ENCODE data around the gene RAD18. TPM values are rescaled to one million over a fixed set of nuclear protein-coding genes. Genes with fewer than 3 reads are reported as not detected.

RAD18 gene
- total and polyA plus RNA-seq, 12 donors: 2.0 to 11.4 (median 8.5) TPM

- no peaks in the 10 kb centered on the region for H3K27me3 ChIP-seq
- no peaks in the 10 kb centered on the region for H3K36me3 ChIP-seq (replicated peaks in 1 of 2)
- TF ChIP-seq POLR2A (IDR thresholded peaks at IDR 0.05): no peak
- TF ChIP-seq, protein P1, sequence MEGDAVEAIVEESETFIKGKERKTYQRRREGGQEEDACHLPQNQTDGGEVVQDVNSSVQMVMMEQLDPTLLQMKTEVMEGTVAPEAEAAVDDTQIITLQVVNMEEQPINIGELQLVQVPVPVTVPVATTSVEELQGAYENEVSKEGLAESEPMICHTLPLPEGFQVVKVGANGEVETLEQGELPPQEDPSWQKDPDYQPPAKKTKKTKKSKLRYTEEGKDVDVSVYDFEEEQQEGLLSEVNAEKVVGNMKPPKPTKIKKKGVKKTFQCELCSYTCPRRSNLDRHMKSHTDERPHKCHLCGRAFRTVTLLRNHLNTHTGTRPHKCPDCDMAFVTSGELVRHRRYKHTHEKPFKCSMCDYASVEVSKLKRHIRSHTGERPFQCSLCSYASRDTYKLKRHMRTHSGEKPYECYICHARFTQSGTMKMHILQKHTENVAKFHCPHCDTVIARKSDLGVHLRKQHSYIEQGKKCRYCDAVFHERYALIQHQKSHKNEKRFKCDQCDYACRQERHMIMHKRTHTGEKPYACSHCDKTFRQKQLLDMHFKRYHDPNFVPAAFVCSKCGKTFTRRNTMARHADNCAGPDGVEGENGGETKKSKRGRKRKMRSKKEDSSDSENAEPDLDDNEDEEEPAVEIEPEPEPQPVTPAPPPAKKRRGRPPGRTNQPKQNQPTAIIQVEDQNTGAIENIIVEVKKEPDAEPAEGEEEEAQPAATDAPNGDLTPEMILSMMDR (IDR thresholded peaks at IDR 0.05): no peak
- no peak for DNase-seq
- no peak overlapping the region for H3K4me3 ChIP-seq
- 75 to 89% (median 83%) methylated on average over 5 of the region's 5 CpGs for WGBS, 4 donors
- no peaks in the 10 kb centered on the region for H3K9me3 ChIP-seq (replicated peaks in 1 of 3)
- intact Hi-C loops (cut with DNase I): no loop called here
- H3K4me1 ChIP-seq (replicated peaks in 1 of 2): no peaks in the 10 kb centered on the region
- no peak overlapping the region for H3K27ac ChIP-seq
Observed at GRCh38 chr3:8840556-8840955, 122.7 kb downstream of the RAD18 start.

- no peak for DNase-seq
- Histone ChIP-seq H3K4me1 (replicated peaks in 1 of 2) (no peaks in the 10 kb centered on the region), H3K4me3 (no peak overlapping the region), H3K27me3 (no peaks in the 10 kb centered on the region), H3K36me3 (replicated peaks in 1 of 2) (no peaks in the 10 kb centered on the region), H3K27ac (no peak overlapping the region), H3K9me3 (replicated peaks in 1 of 3) (no peaks in the 10 kb centered on the region)
- intact Hi-C loops (cut with DNase I): no loop called here
- 77 to 91% (median 87%) methylated on average over 8 to 9 of the region's 9 CpGs for WGBS, 4 donors
- TF ChIP-seq POLR2A (IDR thresholded peaks at IDR 0.05): no peak
- TF ChIP-seq, protein P1 (IDR thresholded peaks at IDR 0.05): no peak
Observed at GRCh38 chr3:8839607-8840325, 123.5 kb downstream of the RAD18 start.

DNA sequence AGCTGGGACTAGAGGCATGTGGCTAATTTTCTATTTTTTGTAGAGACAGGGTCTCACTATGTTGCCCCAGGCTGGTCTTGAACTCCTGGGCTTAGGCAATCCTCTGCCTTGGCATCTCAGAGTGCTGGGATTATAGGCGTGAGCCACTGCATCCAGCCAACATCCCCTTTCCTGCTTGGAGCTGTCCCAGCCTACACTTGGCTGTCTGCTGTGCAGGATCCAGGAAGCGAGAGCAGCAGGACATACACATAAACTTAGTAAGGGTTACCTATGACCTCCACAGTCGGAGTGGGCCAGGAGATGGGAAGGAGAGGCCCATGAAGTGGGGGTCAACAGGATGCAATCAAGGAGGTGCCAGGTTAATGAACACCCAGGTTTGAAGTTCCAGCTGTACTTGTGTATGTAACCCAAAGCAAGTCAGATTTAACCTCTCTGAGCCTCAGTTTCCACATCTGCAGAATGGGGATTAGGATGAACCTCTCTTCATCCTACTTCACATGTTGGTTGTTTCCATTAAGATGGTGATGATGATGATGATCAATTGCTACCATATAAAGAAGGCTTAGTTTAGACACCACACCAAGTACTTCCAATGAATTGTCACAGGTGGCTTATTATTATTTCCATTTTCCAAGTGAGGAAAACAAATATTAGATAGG lies 124.4 kb downstream of the RAD18 start:
- H3K27ac ChIP-seq: no peak overlapping the region
- H3K27me3 ChIP-seq: no peaks in the 10 kb centered on the region
- no peaks in the 10 kb centered on the region for H3K4me1 ChIP-seq (replicated peaks in 1 of 2)
- TF ChIP-seq, protein P1 (IDR thresholded peaks at IDR 0.05): no peak
- TF ChIP-seq POLR2A (IDR thresholded peaks at IDR 0.05): no peak
- no peak overlapping the region for H3K4me3 ChIP-seq
- no peaks in the 10 kb centered on the region for H3K9me3 ChIP-seq (replicated peaks in 1 of 3)
- intact Hi-C loops (cut with DNase I): no loop called here
- no peaks in the 10 kb centered on the region for H3K36me3 ChIP-seq (replicated peaks in 1 of 2)
- WGBS, 4 donors: 87 to 98% (median 88%) methylated on average over 3 of the region's 3 CpGs
- no peak for DNase-seq

- 75 to 84% (median 82%) methylated on average over 4 of the region's 4 CpGs for WGBS, 4 donors
Observed at GRCh38 chr3:8838234-8838633, 125.0 kb downstream of the RAD18 start.

More at GRCh38 chr3:8838234-8838633, 125.0 kb downstream of the RAD18 start:
- intact Hi-C loops (cut with DNase I): no loop called here
- no peaks in the 10 kb centered on the region for H3K4me1 ChIP-seq (replicated peaks in 1 of 2)
- no peak overlapping the region for H3K4me3 ChIP-seq
- TF ChIP-seq, protein P1 (IDR thresholded peaks at IDR 0.05): no peak
- TF ChIP-seq POLR2A (IDR thresholded peaks at IDR 0.05): no peak
- DNase-seq: no peak
- H3K9me3 ChIP-seq (replicated peaks in 1 of 3): no peaks in the 10 kb centered on the region
- no peak overlapping the region for H3K27ac ChIP-seq
- no peaks in the 10 kb centered on the region for H3K36me3 ChIP-seq (replicated peaks in 1 of 2)
- H3K27me3 ChIP-seq: no peaks in the 10 kb centered on the region
